GM12878 (cell line): ENCODE results near the gene RPL5. TPM values are rescaled to one million over a fixed set of nuclear protein-coding genes. Genes with fewer than 3 reads are reported as not detected.

Experiments used
- ATAC-seq: fragments of 200-7000 bp; cut with Tn5 transposase; 3 replicates; pipeline ENCODE4 v1.9.1; 2020; ENCODE audit warnings: mild to moderate bottlenecking, moderate library complexity
- BruUV-seq: library from RNA; stranded (reverse); fragments of 400-500 nt; replicated peaks from 2 replicates; lab custom pipeline; 2021; lab: Mats Ljungman, UMichigan
- CTCF ChIA-PET: fragments of 300-600 bp; sonication (Branson Sonifier 250); formaldehyde crosslinking; extraction: SDS; loops from one replicate; lab custom pipeline; 2021; ENCODE audit warnings: inconsistent platforms; lab: Yijun Ruan, JAX
- POLR2A ChIA-PET: fragments of 350-600 bp; formaldehyde crosslinking; extraction: SDS; loops from one replicate; lab custom pipeline; 2021; ENCODE audit warnings: inconsistent platforms; lab: Charles Lee
- RAD21 ChIA-PET: fragments of 300-600 bp; sonication (Branson Sonifier 250); formaldehyde crosslinking; loops from one replicate; lab custom pipeline; 2023; ENCODE audit warnings: antibody characterized with exemption; ENCODE audit not compliant: unreplicated experiment; lab: Charles Lee
- SMC1A ChIA-PET: fragments of 300-600 bp; sonication (Branson Sonifier 250); formaldehyde crosslinking; loops from one replicate; lab custom pipeline; 2023; ENCODE audit not compliant: unreplicated experiment, uncharacterized antibody; lab: Charles Lee
- DNase-seq: peaks from one replicate; pipeline ENCODE4 v3.0.0-alpha.2; 2011; ENCODE audit warnings: low read depth, low spot score
- FAIRE-seq: peaks from 3 replicates; lab custom pipeline; 2011; peaks lifted over from hg19 to GRCh38; lab: Jason Lieb, UNC
- H2AFZ ChIP-seq: 2 replicates; pipeline ENCODE4 v1.6.0; 2011; ENCODE audit warnings: low read depth, low read length, control low read depth; ENCODE audit not compliant: control insufficient read depth
- H3K27ac ChIP-seq: 2 replicates; pipeline ENCODE4 v1.5.1; 2011; ENCODE audit warnings: control low read depth; ENCODE audit not compliant: control insufficient read depth, insufficient read depth
- H3K27me3 ChIP-seq, 2 experiments: replicated peaks in 1 of 2; 2 replicates each; pipeline versions ENCODE4 v1.6.0 to v1.6.1; 2011; ENCODE audit warnings: low read length in 1 of 2; ENCODE audit not compliant: control insufficient read depth in 2 of 2, insufficient read depth in 2 of 2
- H3K36me3 ChIP-seq, 2 experiments: 2 replicates each; pipeline ENCODE4 v1.5.1; 2011; ENCODE audit warnings: low read length in 1 of 2; ENCODE audit not compliant: control insufficient read depth in 2 of 2, insufficient read depth in 2 of 2
- H3K4me1 ChIP-seq: 2 replicates; pipeline ENCODE4 v1.6.1; 2011; ENCODE audit warnings: mild to moderate bottlenecking, low read length, moderate library complexity, mixed read lengths; ENCODE audit not compliant: control insufficient read depth, insufficient read depth
- H3K4me2 ChIP-seq: 2 replicates; pipeline ENCODE4 v1.6.0; 2011; ENCODE audit warnings: control low read depth; ENCODE audit not compliant: control insufficient read depth, insufficient read depth
- H3K4me3 ChIP-seq: fragments of 200-600 bp; sonication (generic); 2 replicates; pipeline ENCODE4 v1.5.1; 2016
- H3K79me2 ChIP-seq: 2 replicates; pipeline ENCODE4 v1.6.0; 2011; ENCODE audit warnings: low read length; ENCODE audit not compliant: control insufficient read depth, insufficient read depth
- H3K9ac ChIP-seq: 2 replicates; pipeline ENCODE4 v1.8.0; 2011; ENCODE audit warnings: low read length, control low read depth, mixed read lengths; ENCODE audit not compliant: control insufficient read depth, insufficient read depth
- H3K9me3 ChIP-seq: replicated peaks from 3 replicates; pipeline ENCODE4 v1.5.1; 2011; ENCODE audit warnings: mild to moderate bottlenecking, low read length; ENCODE audit not compliant: control insufficient read depth, insufficient read depth
- H4K20me1 ChIP-seq: 2 replicates; pipeline ENCODE4 v1.6.0; 2011; ENCODE audit not compliant: control insufficient read depth, insufficient read depth
- CBFB ChIP-seq: IDR thresholded peaks from 2 replicates; pipeline ENCODE4 v1.6.1; 2016; ENCODE audit warnings: antibody characterized with exemption, low read depth
- EGR1 ChIP-seq, 2 experiments: IDR thresholded peaks; 1 replicate in 1 of 2; 2 replicates in 1 of 2; pipeline ENCODE4 v1.6.1; 2011 to 2012; ENCODE audit warnings: low read depth in 2 of 2, low read length in 2 of 2, borderline replicate concordance in 1 of 2, mild to moderate bottlenecking in 1 of 2, moderate library complexity in 1 of 2
- GABPA ChIP-seq: IDR thresholded peaks from 2 replicates; pipeline ENCODE4 v1.6.1; 2014; ENCODE audit warnings: antibody characterized with exemption, low read depth, mild to moderate bottlenecking, inconsistent platforms
- NFIC ChIP-seq: IDR thresholded peaks from 2 replicates; pipeline ENCODE4 v1.6.1; 2012; ENCODE audit warnings: low read depth, mild to moderate bottlenecking, inconsistent platforms, low read length, moderate library complexity
- POLR2AphosphoS5 ChIP-seq: IDR thresholded peaks from 2 replicates; pipeline ENCODE4 v1.6.1; 2011; ENCODE audit warnings: mild to moderate bottlenecking, low read length, inconsistent platforms
- TAF1 ChIP-seq: IDR thresholded peaks from 2 replicates; pipeline ENCODE4 v1.6.1; 2011; ENCODE audit warnings: mild to moderate bottlenecking, low read depth, low read length, borderline replicate concordance
- WRNIP1 ChIP-seq: IDR thresholded peaks from 2 replicates; pipeline ENCODE4 v1.6.1; 2011; ENCODE audit warnings: low read depth, low read length, improper control_type of control experiment, borderline replicate concordance
- ZNF622 ChIP-seq: fragments of 450-650 bp; IDR thresholded peaks from 2 replicates; pipeline ENCODE4 v1.6.1; 2017; ENCODE audit warnings: mild to moderate bottlenecking, inconsistent platforms
- WGBS: methylation state at CpG from one replicate; pipeline ENCODE4 v1.1.6; 2016; ENCODE audit warnings: low lambda C conversion rate; ENCODE audit not compliant: insufficient replicate concordance, insufficient coverage; ENCODE audit errors: missing lambda C conversion rate; 5-methylcytosine and 5-hydroxymethylcytosine counted together
- in situ Hi-C: fragments of 300-500 bp; cut with MboI; formaldehyde crosslinking; loops from 9 replicates; pipeline ENCODE4 v1.14.3; 2018; ENCODE audit warnings: mixed read lengths
- intact Hi-C: fragments of 100-400 bp; cut with micrococcal nuclease; formaldehyde crosslinking; loops from one replicate; pipeline ENCODE4 v1.14.2; 2022; ENCODE audit not compliant: unreplicated experiment
- polyA plus RNA-seq, 11 experiments: library from polyadenylated mRNA; depleted of rRNA in 4 of 11; unstranded in 6 of 11; stranded (reverse) in 5 of 11; fragments of >200 nt; fragmentation: Nextera tagmentation in 4 of 11; fragmentation: Illumina TruSeq in 1 of 11; extraction: Ambion mirVana in 4 of 11; extraction: Trizol in 1 of 11; gene quantifications; 1 replicate in 1 of 11; 2 replicates in 10 of 11; pipeline versions ENCODE4 v1.2.1 to v1.2.3, GENCODE V29; 2011 to 2016; ENCODE audit warnings: inconsistent platforms in 2 of 11, missing spikeins in 2 of 11, low read depth in 1 of 11
- total RNA-seq, 4 experiments: library from RNA; depleted of rRNA in 3 of 4; stranded (reverse); fragments of >200 nt in 3 of 4; fragmentation: Illumina TruSeq in 1 of 4; extraction: Trizol in 1 of 4; gene quantifications; 2 replicates each; pipeline versions ENCODE4 v1.2.1 to v1.2.3, GENCODE V29; 2013 to 2021
- TF ChIP-seq, protein P1 (sequence below): fragments of 450-650 bp; IDR thresholded peaks from 2 replicates; pipeline ENCODE4 v1.6.1; 2016; ENCODE audit warnings: mild to moderate bottlenecking, moderate library complexity, borderline replicate concordance
- TF ChIP-seq, protein P2 (sequence below): fragments of 450-650 bp; IDR thresholded peaks from 2 replicates; pipeline ENCODE4 v1.6.1; 2017; ENCODE audit warnings: mild to moderate bottlenecking, low read depth, inconsistent platforms; ENCODE audit not compliant: poor library complexity, severe bottlenecking

Gene RPL5
- total and polyA plus RNA-seq, 10 of the 15 experiments (the other 5 are each of a cell fraction or from before 2014, with no cell fraction given), result 1,685 to 6,047 (median 2,601) TPM

DNA sequence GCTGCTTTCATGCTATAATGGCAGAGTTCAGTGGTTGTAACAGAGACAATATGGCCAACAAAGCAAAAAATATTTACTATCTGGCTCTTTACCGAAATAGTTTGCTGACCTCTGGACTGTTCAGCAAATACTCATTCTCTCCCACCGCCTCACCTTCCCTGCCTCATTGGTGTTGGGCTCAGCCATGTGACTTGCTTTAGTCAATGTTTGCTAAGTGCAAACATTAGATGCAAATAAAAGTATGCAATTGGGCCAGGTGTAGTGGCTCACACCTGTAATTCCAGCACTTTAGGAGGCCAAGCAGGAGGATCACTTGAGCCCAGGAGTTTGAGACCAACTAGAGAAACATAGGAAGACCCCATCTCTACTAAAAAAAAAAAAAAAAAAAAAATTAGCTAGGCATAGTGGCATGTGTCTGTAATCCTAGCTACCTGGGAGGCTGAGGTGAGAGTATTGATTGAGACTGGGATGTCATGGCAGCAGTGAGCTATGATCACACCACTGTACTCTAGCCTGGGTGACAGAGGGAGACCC, 55.1 kb downstream of the RPL5 start:
- ATAC-seq (no peak), FAIRE-seq (no peak), DNase-seq (no peak)
- intact Hi-C loops (no loop called here), in situ Hi-C loops (no loop called here)
- no peak for TF ChIP-seq CBFB
- no peak for TF ChIP-seq GABPA
- Histone ChIP-seq H3K9ac (no peak overlapping the region), H3K79me2 (no peaks in the 10 kb centered on the region), H3K36me3 (no peaks in the 10 kb centered on the region), H4K20me1 (no peaks in the 10 kb centered on the region), H3K4me1 (no peaks in the 10 kb centered on the region), H2AFZ (no peak overlapping the region), H3K27me3 (no peaks in the 10 kb centered on the region), H3K4me3 (no peak overlapping the region), H3K27ac (no peak overlapping the region), H3K9me3 (no peaks in the 10 kb centered on the region; the same call in 2 of the 3 replicates), H3K4me2 (no peak overlapping the region)
- WGBS, result 93% methylated on average over 2 of the region's 2 CpGs
- SMC1A ChIA-PET, result interaction anchor here (0.6 to 2.1 kb wide), 6 partner anchors 14 to 125 kb away, joined by 3 to 9 read pairs (median 4); no protein-coding TSS in a partner anchor
- CTCF ChIA-PET, result interaction anchor here (0.6 to 0.8 kb wide), 3 partner anchors 8 to 190 kb away, joined by 3 to 4 read pairs (median 3); no protein-coding TSS in a partner anchor
- RAD21 ChIA-PET, result no interaction called here
- POLR2A ChIA-PET, result interaction anchor here (0.6 kb wide), 1 partner anchor 25 kb away, joined by 4 read pairs; no protein-coding TSS in a partner anchor
- BruUV-seq, result no TSS peak

DNA sequence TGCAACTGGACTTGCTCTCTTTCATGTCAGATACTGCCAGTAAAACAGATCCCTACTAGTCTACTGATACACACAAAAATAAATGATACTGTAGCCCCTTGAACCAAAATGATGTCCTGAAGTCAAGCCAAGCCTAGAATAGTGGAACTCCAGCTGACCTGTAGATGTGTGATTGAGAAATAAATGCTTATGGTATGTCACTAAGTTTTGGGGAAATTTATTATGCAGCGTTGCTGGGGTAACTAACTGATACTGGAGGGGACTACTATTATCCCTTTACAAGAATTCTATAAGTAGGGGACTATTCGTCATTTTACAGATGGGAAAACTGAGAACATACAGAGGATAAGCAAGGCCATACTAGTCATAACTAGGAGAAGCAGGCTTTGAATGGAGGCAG, 55.6 kb downstream of the RPL5 start:
- Histone ChIP-seq H3K27me3 (no peaks in the 10 kb centered on the region), H3K4me2 (no peak overlapping the region), H3K27ac (no peak overlapping the region), H2AFZ (no peak overlapping the region), H3K9ac (no peak overlapping the region), H3K4me3 (no peak overlapping the region), H4K20me1 (no peaks in the 10 kb centered on the region), H3K9me3 (no peaks in the 10 kb centered on the region; the same call in 2 of the 3 replicates), H3K79me2 (no peaks in the 10 kb centered on the region), H3K4me1 (no peaks in the 10 kb centered on the region), H3K36me3 (no peaks in the 10 kb centered on the region)
- POLR2A ChIA-PET, result no interaction called here
- no peak for FAIRE-seq
- intact Hi-C loops, result no loop called here
- no TSS peak for BruUV-seq
- 100% methylated on average over 2 of the region's 2 CpGs for WGBS
- in situ Hi-C loops, result no loop called here
- no peak for ATAC-seq
- CTCF ChIA-PET, result interaction anchor here (0.6 to 1.7 kb wide), 6 partner anchors 8 to 189 kb away, joined by 3 to 4 read pairs (median 3); no protein-coding TSS in a partner anchor
- no peak for DNase-seq
- RAD21 ChIA-PET, result no interaction called here
- SMC1A ChIA-PET, result interaction anchor here (0.6 to 2.1 kb wide), 9 partner anchors 12 to 124 kb away, joined by 3 to 9 read pairs (median 3); no protein-coding TSS in a partner anchor
- no peak for TF ChIP-seq ZNF622
- TF ChIP-seq TAF1, result no peak
- no peak for TF ChIP-seq POLR2AphosphoS5
- TF ChIP-seq NFIC, result no peak
- TF ChIP-seq EGR1 (IDR thresholded peaks at IDR 0.05; ENCODE audit: borderline replicate concordance in 1 of 2, low read depth in 2 of 2, low read length in 2 of 2), result no peak
- TF ChIP-seq, protein P1, sequence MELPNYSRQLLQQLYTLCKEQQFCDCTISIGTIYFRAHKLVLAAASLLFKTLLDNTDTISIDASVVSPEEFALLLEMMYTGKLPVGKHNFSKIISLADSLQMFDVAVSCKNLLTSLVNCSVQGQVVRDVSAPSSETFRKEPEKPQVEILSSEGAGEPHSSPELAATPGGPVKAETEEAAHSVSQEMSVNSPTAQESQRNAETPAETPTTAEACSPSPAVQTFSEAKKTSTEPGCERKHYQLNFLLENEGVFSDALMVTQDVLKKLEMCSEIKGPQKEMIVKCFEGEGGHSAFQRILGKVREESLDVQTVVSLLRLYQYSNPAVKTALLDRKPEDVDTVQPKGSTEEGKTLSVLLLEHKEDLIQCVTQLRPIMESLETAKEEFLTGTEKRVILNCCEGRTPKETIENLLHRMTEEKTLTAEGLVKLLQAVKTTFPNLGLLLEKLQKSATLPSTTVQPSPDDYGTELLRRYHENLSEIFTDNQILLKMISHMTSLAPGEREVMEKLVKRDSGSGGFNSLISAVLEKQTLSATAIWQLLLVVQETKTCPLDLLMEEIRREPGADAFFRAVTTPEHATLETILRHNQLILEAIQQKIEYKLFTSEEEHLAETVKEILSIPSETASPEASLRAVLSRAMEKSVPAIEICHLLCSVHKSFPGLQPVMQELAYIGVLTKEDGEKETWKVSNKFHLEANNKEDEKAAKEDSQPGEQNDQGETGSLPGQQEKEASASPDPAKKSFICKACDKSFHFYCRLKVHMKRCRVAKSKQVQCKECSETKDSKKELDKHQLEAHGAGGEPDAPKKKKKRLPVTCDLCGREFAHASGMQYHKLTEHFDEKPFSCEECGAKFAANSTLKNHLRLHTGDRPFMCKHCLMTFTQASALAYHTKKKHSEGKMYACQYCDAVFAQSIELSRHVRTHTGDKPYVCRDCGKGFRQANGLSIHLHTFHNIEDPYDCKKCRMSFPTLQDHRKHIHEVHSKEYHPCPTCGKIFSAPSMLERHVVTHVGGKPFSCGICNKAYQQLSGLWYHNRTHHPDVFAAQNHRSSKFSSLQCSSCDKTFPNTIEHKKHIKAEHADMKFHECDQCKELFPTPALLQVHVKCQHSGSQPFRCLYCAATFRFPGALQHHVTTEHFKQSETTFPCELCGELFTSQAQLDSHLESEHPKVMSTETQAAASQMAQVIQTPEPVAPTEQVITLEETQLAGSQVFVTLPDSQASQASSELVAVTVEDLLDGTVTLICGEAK, result no peak
- TF ChIP-seq WRNIP1, result no peak
- TF ChIP-seq, protein P2, sequence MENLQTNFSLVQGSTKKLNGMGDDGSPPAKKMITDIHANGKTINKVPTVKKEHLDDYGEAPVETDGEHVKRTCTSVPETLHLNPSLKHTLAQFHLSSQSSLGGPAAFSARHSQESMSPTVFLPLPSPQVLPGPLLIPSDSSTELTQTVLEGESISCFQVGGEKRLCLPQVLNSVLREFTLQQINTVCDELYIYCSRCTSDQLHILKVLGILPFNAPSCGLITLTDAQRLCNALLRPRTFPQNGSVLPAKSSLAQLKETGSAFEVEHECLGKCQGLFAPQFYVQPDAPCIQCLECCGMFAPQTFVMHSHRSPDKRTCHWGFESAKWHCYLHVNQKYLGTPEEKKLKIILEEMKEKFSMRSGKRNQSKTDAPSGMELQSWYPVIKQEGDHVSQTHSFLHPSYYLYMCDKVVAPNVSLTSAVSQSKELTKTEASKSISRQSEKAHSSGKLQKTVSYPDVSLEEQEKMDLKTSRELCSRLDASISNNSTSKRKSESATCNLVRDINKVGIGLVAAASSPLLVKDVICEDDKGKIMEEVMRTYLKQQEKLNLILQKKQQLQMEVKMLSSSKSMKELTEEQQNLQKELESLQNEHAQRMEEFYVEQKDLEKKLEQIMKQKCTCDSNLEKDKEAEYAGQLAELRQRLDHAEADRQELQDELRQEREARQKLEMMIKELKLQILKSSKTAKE, result no peak
